Keratinocyte (primary cell): ENCODE data around the gene PLEKHG5. TPM values are rescaled to one million over a fixed set of nuclear protein-coding genes. Genes with fewer than 3 reads are reported as not detected.

Experiments used
- DNase-seq: peaks from one replicate; pipeline ENCODE4 v3.0.0-alpha.2; 2011; ENCODE audit warnings: low read depth, missing footprints, low spot score
- FAIRE-seq: peaks from 2 replicates; lab custom pipeline; 2011; peaks lifted over from hg19 to GRCh38; lab: Jason Lieb, UNC
- H2AFZ ChIP-seq: 2 replicates; pipeline ENCODE4 v1.6.0; 2012; ENCODE audit warnings: low read length, control low read depth, inconsistent platforms; ENCODE audit not compliant: control insufficient read depth
- H3K27ac ChIP-seq: 2 replicates; pipeline ENCODE4 v1.5.1; 2011; ENCODE audit warnings: low read length; ENCODE audit not compliant: control insufficient read depth, insufficient read depth
- H3K27me3 ChIP-seq: 3 replicates; pipeline ENCODE4 v1.6.0; 2011; ENCODE audit warnings: low read length; ENCODE audit not compliant: control insufficient read depth, insufficient read depth; ENCODE audit errors: extremely low read depth
- H3K36me3 ChIP-seq, 2 experiments: 2 replicates in 1 of 2; 3 replicates in 1 of 2; pipeline ENCODE4 v1.5.1; 2011; ENCODE audit warnings: low read length in 2 of 2, mild to moderate bottlenecking in 1 of 2; ENCODE audit not compliant: control insufficient read depth in 2 of 2, insufficient read depth in 2 of 2; ENCODE audit errors: extremely low read depth in 1 of 2
- H3K4me1 ChIP-seq: 3 replicates; pipeline ENCODE4 v1.5.1; 2011; ENCODE audit warnings: low read length; ENCODE audit not compliant: control insufficient read depth, insufficient read depth; ENCODE audit errors: extremely low read depth
- H3K4me2 ChIP-seq: 3 replicates; pipeline ENCODE4 v1.6.0; 2011; ENCODE audit warnings: low read depth, low read length; ENCODE audit not compliant: control insufficient read depth, insufficient read depth; ENCODE audit errors: extremely low read depth
- H3K4me3 ChIP-seq, 3 experiments: fragments of 200-600 bp in 1 of 3; sonication (generic) in 1 of 3; 2 replicates in 2 of 3; 3 replicates in 1 of 3; pipeline ENCODE4 v1.5.1; 2011 to 2016; ENCODE audit warnings: low read length in 3 of 3, mild to moderate bottlenecking in 3 of 3, control low read depth in 2 of 3, inconsistent platforms in 1 of 3, low read depth in 1 of 3, mixed read lengths in 1 of 3, mixed run types in 1 of 3, moderate library complexity in 1 of 3; ENCODE audit not compliant: control insufficient read depth in 2 of 3, insufficient read depth in 2 of 3; ENCODE audit errors: extremely low read depth in 1 of 3
- H3K79me2 ChIP-seq: 2 replicates; pipeline ENCODE4 v1.6.0; 2012; ENCODE audit warnings: low read length; ENCODE audit not compliant: control insufficient read depth, insufficient read depth
- H3K9ac ChIP-seq: 3 replicates; pipeline ENCODE4 v1.6.0; 2011; ENCODE audit warnings: low read length; ENCODE audit not compliant: control insufficient read depth, insufficient read depth; ENCODE audit errors: extremely low read depth
- H3K9me1 ChIP-seq: 3 replicates; pipeline ENCODE4 v1.6.0; 2011; ENCODE audit warnings: low read length; ENCODE audit not compliant: control insufficient read depth, insufficient read depth; ENCODE audit errors: extremely low read depth
- H3K9me3 ChIP-seq: 2 replicates; pipeline ENCODE4 v1.5.1; 2012; ENCODE audit warnings: low read depth, low read length; ENCODE audit not compliant: control insufficient read depth
- H4K20me1 ChIP-seq: 3 replicates; pipeline ENCODE4 v1.6.0; 2011; ENCODE audit warnings: low read length; ENCODE audit not compliant: control insufficient read depth, insufficient read depth; ENCODE audit errors: extremely low read depth
- CTCF ChIP-seq, 3 experiments: IDR thresholded peaks in 1 of 3; conservative IDR thresholded peaks in 1 of 3; optimal IDR thresholded peaks in 1 of 3; 2 replicates in 2 of 3; 3 replicates in 1 of 3; pipeline versions ENCODE3 to v1.5.1; 2011; ENCODE audit warnings: low read length in 3 of 3, mild to moderate bottlenecking in 3 of 3, moderate library complexity in 2 of 3, control low read depth in 1 of 3, inconsistent platforms in 1 of 3; ENCODE audit not compliant: insufficient read depth in 2 of 3; ENCODE audit errors: extremely low read depth in 1 of 3
- EZH2 ChIP-seq: IDR thresholded peaks from one replicate; pipeline ENCODE4 v1.6.1; 2012; ENCODE audit warnings: inconsistent platforms, mild to moderate bottlenecking, low read length, moderate library complexity
- dilution Hi-C: fragments of 300-500 bp; cut with MboI; formaldehyde crosslinking; loops from one replicate; pipeline ENCODE4 v1.7.0; 2020; ENCODE audit warnings: low sequenced_read_pairs; ENCODE audit not compliant: extremely low pct_ligation_motif_present
- polyA plus RNA-seq, 5 experiments: library from polyadenylated mRNA; depleted of rRNA in 3 of 5; stranded (reverse) in 3 of 5; stranded (forward) in 1 of 5; unstranded in 1 of 5; fragments of >200 nt; gene quantifications; 1 replicate in 1 of 5; 2 replicates in 3 of 5; 3 replicates in 1 of 5; pipeline versions ENCODE4 v1.2.1 to v1.2.3, GENCODE V29; 2011 to 2012; ENCODE audit warnings: missing spikeins in 2 of 5, low read depth in 1 of 5, low replicate concordance in 1 of 5

PLEKHG5 gene
- polyA plus RNA-seq, 1 donor (not counting 4 experiments of a cell fraction or from before 2014, with no cell fraction given) = 11.8 TPM

- Histone ChIP-seq H4K20me1 (no peaks in the 10 kb centered on the region), H3K9ac (no peak overlapping the region), H3K4me2 (no peak overlapping the region), H3K4me1 (peaks cover 13% of the 10 kb centered on the region), H3K27me3 (peaks cover 3% of the 10 kb centered on the region), H3K4me3 (no peak overlapping the region), H3K9me1 (no peaks in the 10 kb centered on the region), H2AFZ (no peak overlapping the region), H3K9me3 (no peaks in the 10 kb centered on the region), H3K27ac (no peak overlapping the region), H3K79me2 (no peaks in the 10 kb centered on the region), H3K36me3 (peaks cover 0 to 2% of the 10 kb centered on the region in 2 experiments)
- DNase-seq (no peak), FAIRE-seq (no peak)
- TF ChIP-seq EZH2 (no peak), CTCF (optimal IDR thresholded peaks at IDR 0.05 in 1 of 3, IDR thresholded peaks at IDR 0.05 in 1 of 3, conservative IDR thresholded peaks at IDR 0.05 in 1 of 3; ENCODE audit: extremely low read depth in 1 of 3, insufficient read depth in 2 of 3, low read length in 3 of 3) (no peak)
- dilution Hi-C loops = no loop called here
These were observed 7.8 kb upstream of the PLEKHG5 start for GRCh38 chr1:6499296-6499695.

GRCh38 chr1:6498576-6499111 is 7.2 kb upstream of the PLEKHG5 start:
- peaks cover 0 to 2% of the 10 kb centered on the region in 2 experiments for H3K36me3 ChIP-seq
- no peaks in the 10 kb centered on the region for H4K20me1 ChIP-seq
- no peak overlapping the region for H3K4me2 ChIP-seq
- H3K9me3 ChIP-seq = no peaks in the 10 kb centered on the region
- FAIRE-seq (no peak), DNase-seq (no peak)
- TF ChIP-seq EZH2 (no peak), CTCF (optimal IDR thresholded peaks at IDR 0.05 in 1 of 3, IDR thresholded peaks at IDR 0.05 in 1 of 3, conservative IDR thresholded peaks at IDR 0.05 in 1 of 3; ENCODE audit: extremely low read depth in 1 of 3, insufficient read depth in 2 of 3, low read length in 3 of 3) (no peak)
- peaks cover 13% of the 10 kb centered on the region for H3K4me1 ChIP-seq
- H3K79me2 ChIP-seq = no peaks in the 10 kb centered on the region
- no peak overlapping the region for H3K27ac ChIP-seq
- H3K4me3 ChIP-seq = no peak overlapping the region
- H2AFZ ChIP-seq = no peak overlapping the region
- H3K9me1 ChIP-seq = no peaks in the 10 kb centered on the region
- H3K9ac ChIP-seq = no peak overlapping the region
- dilution Hi-C loops = no loop called here
- H3K27me3 ChIP-seq = peaks cover 3% of the 10 kb centered on the region
